Mesothelial cell of epicardium (in vitro differentiated cells): ENCODE data around the gene MAPK6. TPM values are rescaled to one million over a fixed set of nuclear protein-coding genes. Genes with fewer than 3 reads are reported as not detected.

ENCODE experiments used
- DNase-seq, 2 experiments: peaks; one replicate each; pipeline ENCODE4 v3.0.0; 2021; ENCODE audit warnings: low spot score in 2 of 2; ENCODE audit not compliant: unreplicated experiment in 2 of 2
- H3K27ac Mint-ChIP-seq: 2 replicates; pipeline ENCODE4 v1.8.0; 2021; ENCODE audit warnings: mixed read lengths
- H3K27me3 Mint-ChIP-seq: 2 replicates; pipeline ENCODE4 v1.8.0; 2021; ENCODE audit warnings: low read depth, mixed read lengths
- H3K36me3 Mint-ChIP-seq: 2 replicates; pipeline ENCODE4 v1.8.0; 2021; ENCODE audit warnings: mixed read lengths
- H3K4me1 Mint-ChIP-seq: 2 replicates; pipeline ENCODE4 v1.8.0; 2021; ENCODE audit warnings: mixed read lengths
- H3K4me3 Mint-ChIP-seq: 2 replicates; pipeline ENCODE4 v1.8.0; 2021; ENCODE audit warnings: mild to moderate bottlenecking, moderate library complexity, mixed read lengths
- H3K9me3 Mint-ChIP-seq: 2 replicates; pipeline ENCODE4 v1.8.0; 2021; ENCODE audit warnings: mixed read lengths
- total RNA-seq: library from RNA; stranded (reverse); gene quantifications from 3 replicates; pipeline ENCODE4 v1.2.1, GENCODE V29; 2021
- TF ChIP-seq, protein P1 (sequence below): fragments of 200-600 bp; sonication (generic); IDR thresholded peaks from one replicate; pipeline ENCODE4 v1.5.0; 2021; ENCODE audit warnings: antibody characterized with exemption; ENCODE audit not compliant: unreplicated experiment

The MAPK6 gene
- total RNA-seq, 1 donor from 2014 or later: 57.4 TPM

DNA sequence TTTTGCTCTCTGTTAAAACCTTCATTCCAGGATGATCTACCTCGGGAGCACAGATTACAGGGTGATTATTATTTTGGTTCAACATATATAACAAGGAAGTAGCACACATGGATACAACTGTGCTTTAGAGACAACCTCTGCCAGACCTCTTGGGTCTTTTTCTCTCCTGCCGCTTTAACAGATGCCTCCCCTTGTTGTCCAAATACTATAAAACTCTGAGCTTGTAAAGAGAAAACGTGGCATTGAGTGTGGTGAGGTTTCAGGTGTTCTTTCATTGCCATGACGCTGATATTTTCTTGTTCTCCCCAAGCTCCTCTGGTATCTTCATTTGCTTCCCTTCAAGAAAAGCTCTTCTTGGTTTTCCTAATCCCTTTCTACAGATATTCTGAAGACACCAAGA, 64.6 kb downstream of the MAPK6 start:
- DNase-seq: no peak
- H3K4me1 Mint-ChIP-seq: no peaks in the 10 kb centered on the region
- no peaks in the 10 kb centered on the region for H3K36me3 Mint-ChIP-seq
- H3K27ac Mint-ChIP-seq: no peak overlapping the region
- H3K27me3 Mint-ChIP-seq: peaks cover 4% of the 10 kb centered on the region
- TF ChIP-seq, protein P1, sequence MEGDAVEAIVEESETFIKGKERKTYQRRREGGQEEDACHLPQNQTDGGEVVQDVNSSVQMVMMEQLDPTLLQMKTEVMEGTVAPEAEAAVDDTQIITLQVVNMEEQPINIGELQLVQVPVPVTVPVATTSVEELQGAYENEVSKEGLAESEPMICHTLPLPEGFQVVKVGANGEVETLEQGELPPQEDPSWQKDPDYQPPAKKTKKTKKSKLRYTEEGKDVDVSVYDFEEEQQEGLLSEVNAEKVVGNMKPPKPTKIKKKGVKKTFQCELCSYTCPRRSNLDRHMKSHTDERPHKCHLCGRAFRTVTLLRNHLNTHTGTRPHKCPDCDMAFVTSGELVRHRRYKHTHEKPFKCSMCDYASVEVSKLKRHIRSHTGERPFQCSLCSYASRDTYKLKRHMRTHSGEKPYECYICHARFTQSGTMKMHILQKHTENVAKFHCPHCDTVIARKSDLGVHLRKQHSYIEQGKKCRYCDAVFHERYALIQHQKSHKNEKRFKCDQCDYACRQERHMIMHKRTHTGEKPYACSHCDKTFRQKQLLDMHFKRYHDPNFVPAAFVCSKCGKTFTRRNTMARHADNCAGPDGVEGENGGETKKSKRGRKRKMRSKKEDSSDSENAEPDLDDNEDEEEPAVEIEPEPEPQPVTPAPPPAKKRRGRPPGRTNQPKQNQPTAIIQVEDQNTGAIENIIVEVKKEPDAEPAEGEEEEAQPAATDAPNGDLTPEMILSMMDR: no peak
- no peaks in the 10 kb centered on the region for H3K9me3 Mint-ChIP-seq
- no peak overlapping the region for H3K4me3 Mint-ChIP-seq

DNA sequence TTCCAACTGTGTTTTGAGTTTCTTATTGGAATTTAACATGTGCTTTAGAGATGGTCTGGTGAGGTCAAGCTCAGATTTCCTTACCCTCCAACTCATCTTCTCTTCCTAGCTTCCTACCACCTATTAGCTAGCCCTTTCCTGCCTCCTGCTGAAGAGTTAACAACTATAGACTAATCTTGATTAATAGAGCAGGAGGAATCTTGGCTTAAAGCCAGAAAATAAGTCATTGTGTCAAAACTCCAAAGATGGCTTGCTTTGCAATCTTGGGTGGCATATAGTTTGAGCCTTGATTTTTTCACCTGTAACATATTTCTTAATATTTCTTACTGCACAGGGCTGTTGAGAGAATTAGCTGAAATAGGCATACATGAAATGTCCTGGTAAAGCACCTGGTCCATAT, 66.3 kb downstream of the MAPK6 start:
- no peak for DNase-seq
- TF ChIP-seq, protein P1: no peak
- Mint-ChIP-seq H3K27me3 (peaks cover 4% of the 10 kb centered on the region), H3K4me1 (no peaks in the 10 kb centered on the region), H3K27ac (no peak overlapping the region), H3K9me3 (peaks cover 12% of the 10 kb centered on the region), H3K36me3 (peaks cover 2% of the 10 kb centered on the region), H3K4me3 (no peak overlapping the region)

GRCh38 chr15:52086011-52086786, 67.2 kb downstream of the MAPK6 start:
- TF ChIP-seq, protein P1: no peak
- no peak for DNase-seq
- Mint-ChIP-seq H3K4me1 (no peaks in the 10 kb centered on the region), H3K9me3 (peaks cover 15% of the 10 kb centered on the region), H3K36me3 (peaks cover 2% of the 10 kb centered on the region), H3K4me3 (no peak overlapping the region), H3K27ac (no peak overlapping the region), H3K27me3 (peaks cover 4% of the 10 kb centered on the region)

GRCh38 chr15:52090193-52090592, 71.2 kb downstream of the MAPK6 start:
- H3K27ac Mint-ChIP-seq: no peak overlapping the region
- H3K9me3 Mint-ChIP-seq: peaks cover 15% of the 10 kb centered on the region
- no peaks in the 10 kb centered on the region for H3K27me3 Mint-ChIP-seq
- H3K4me3 Mint-ChIP-seq: no peak overlapping the region
- peaks cover 5% of the 10 kb centered on the region for H3K4me1 Mint-ChIP-seq
- no peak for DNase-seq
- TF ChIP-seq, protein P1: no peak
- peaks cover 2% of the 10 kb centered on the region for H3K36me3 Mint-ChIP-seq

DNA sequence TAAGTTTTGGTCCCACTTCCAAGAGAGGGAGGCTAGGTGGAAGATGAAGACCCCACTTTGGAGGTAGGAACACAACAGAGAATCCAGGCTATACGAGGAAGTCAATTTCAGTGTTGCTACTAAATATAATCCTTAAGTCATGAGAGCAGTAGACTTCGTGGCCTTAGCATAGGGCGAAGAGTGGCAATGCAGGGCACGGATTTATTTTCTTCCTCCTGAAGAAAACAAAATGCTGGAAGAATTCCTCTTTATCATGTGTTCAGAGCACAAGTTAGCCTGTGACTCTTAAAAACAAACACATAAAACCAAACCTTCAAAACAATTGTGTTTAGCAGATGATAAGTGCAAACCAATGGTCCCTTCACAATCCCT, 74.1 kb downstream of the MAPK6 start:
- no peak overlapping the region for H3K27ac Mint-ChIP-seq
- H3K9me3 Mint-ChIP-seq: peaks cover 15% of the 10 kb centered on the region
- H3K4me3 Mint-ChIP-seq: no peak overlapping the region
- peaks cover 10% of the 10 kb centered on the region for H3K4me1 Mint-ChIP-seq
- H3K27me3 Mint-ChIP-seq: no peaks in the 10 kb centered on the region
- no peak for DNase-seq
- TF ChIP-seq, protein P1: no peak
- H3K36me3 Mint-ChIP-seq: peaks cover 2% of the 10 kb centered on the region
